GM21360 (cell line): Measurements from ENCODE around the gene C19orf25.
"Not testable (repeated sequence)": the region's sequence is repeated elsewhere in the genome, so short reads cannot be mapped to it uniquely, and the experiment has no call there.

Experiments
- ATAC-seq: cut with Tn5 transposase; IDR thresholded peaks from one replicate; pipeline ENCODE4 v1.9.1; 2021; ENCODE audit warnings: mild to moderate bottlenecking, moderate library complexity; ENCODE audit not compliant: unreplicated experiment

Gene C19orf25

GRCh38 chr19:1478934-1479707 is at the start of gene C19orf25:
TSS of gene C19orf25 (minus strand) at chr19:1479215. CDS start at chr19:1478903, 312 bp downstream.
- peak; percentile 74 for ATAC-seq

- ATAC-seq: no peak
These were observed 48.8 kb upstream of the C19orf25 start for GRCh38 chr19:1527650-1528309.

GRCh38 chr19:1526979-1527649 is 48.1 kb upstream of the C19orf25 start:
- no peak for ATAC-seq

- no peak for ATAC-seq
These were observed 47.2 kb upstream of the C19orf25 start for GRCh38 chr19:1526066-1526778.

GRCh38 chr19:1525343-1525742 is 46.3 kb upstream of the C19orf25 start:
- ATAC-seq: no peak

- no peak for ATAC-seq
These were observed 45.9 kb upstream of the C19orf25 start for GRCh38 chr19:1524972-1525325.

- no peak for ATAC-seq
These were observed 45.4 kb upstream of the C19orf25 start for GRCh38 chr19:1524287-1524971.

- no peak for ATAC-seq
These were observed 44.6 kb upstream of the C19orf25 start, which contains the start of gene PLK5 for GRCh38 chr19:1523412-1524286. TSS of gene PLK5 (plus strand) at chr19:1524077. CDS start at chr19:1526997, 2,920 bp downstream.

GRCh38 chr19:1522838-1523237 is 43.8 kb upstream of the C19orf25 start:
- ATAC-seq: no peak

- ATAC-seq: no peak
These were observed 43.0 kb upstream of the C19orf25 start for GRCh38 chr19:1522061-1522460.

GRCh38 chr19:1521636-1522035 is 42.6 kb upstream of the C19orf25 start:
- no peak for ATAC-seq

GRCh38 chr19:1520203-1520780 is 41.3 kb upstream of the C19orf25 start:
- no peak for ATAC-seq

GRCh38 chr19:1519802-1520201 is 40.8 kb upstream of the C19orf25 start:
- not testable (repeated sequence) for ATAC-seq

- no peak for ATAC-seq
These were observed 39.5 kb upstream of the C19orf25 start for GRCh38 chr19:1518471-1518870.

GRCh38 chr19:1516395-1516753 is 37.4 kb upstream of the C19orf25 start:
- no peak for ATAC-seq

- no peak for ATAC-seq
These were observed 36.1 kb upstream of the C19orf25 start for GRCh38 chr19:1514986-1515721.

GRCh38 chr19:1514295-1514661 is 35.3 kb upstream of the C19orf25 start:
- no peak for ATAC-seq

- ATAC-seq: no peak
These were observed 34.7 kb upstream of the C19orf25 start for GRCh38 chr19:1513499-1514294.
